ENCODE data around the gene SLC22A7.

SLC22A7 gene

DNA sequence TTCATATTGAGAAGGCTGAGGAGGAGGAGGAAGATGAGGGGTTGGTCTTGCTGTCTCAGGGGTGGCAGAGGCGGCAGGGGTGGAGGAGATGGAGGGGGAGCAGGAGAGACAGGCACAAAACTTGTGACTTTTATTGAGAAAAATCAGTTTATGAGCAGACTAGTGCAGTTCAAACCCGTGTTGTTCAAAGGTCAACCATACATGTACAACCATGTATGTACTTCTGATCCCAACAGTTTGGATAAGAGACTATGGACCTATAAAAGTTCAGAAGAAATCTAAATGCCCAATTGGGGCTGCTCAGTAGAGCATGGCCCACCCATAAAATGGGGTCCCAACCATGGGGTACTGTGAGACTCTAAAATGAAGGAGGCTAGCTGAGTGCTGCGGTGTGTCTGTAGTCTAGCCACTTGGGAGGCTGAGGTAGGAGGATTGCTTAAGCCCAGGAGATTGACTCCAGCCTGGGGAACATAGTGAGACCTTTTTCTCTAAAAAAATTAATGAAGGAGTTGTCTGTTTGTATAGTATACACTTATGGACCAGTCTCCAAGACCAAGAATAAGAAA, 7.6 kb upstream of the SLC22A7 start:
- TF ChIP-seq ZNF565 (CRISPR knock-in tag; conservative IDR thresholded peaks at IDR 0.05; ENCODE audit: low read depth) (no peak), TOX (CRISPR knock-in tag; IDR thresholded peaks at IDR 0.05; ENCODE audit: borderline replicate concordance) (no peak), RARB (CRISPR knock-in tag; IDR thresholded peaks at IDR 0.05) (no peak), ZNF8 (CRISPR knock-in tag; IDR thresholded peaks at IDR 0.05) (no peak), CSDC2 (CRISPR knock-in tag; IDR thresholded peaks at IDR 0.05) (no peak), ZFP3 (CRISPR knock-in tag; IDR thresholded peaks at IDR 0.05) (no peak), ISL1 (CRISPR knock-in tag; IDR thresholded peaks at IDR 0.05) (no peak), BACH2 (CRISPR knock-in tag; IDR thresholded peaks at IDR 0.05; ENCODE audit: borderline replicate concordance) (no peak), ARNTL (CRISPR knock-in tag; IDR thresholded peaks at IDR 0.05; ENCODE audit: borderline replicate concordance, low read depth) (no peak), SNAI2 (CRISPR knock-in tag; IDR thresholded peaks at IDR 0.05) (no peak), CREB5 (CRISPR knock-in tag; IDR thresholded peaks at IDR 0.05; ENCODE audit: low read depth) (no peak)
- no peak for ATAC-seq

- TF ChIP-seq GLIS3 (CRISPR knock-in tag; IDR thresholded peaks at IDR 0.05) (no peak), PPARA (CRISPR knock-in tag; IDR thresholded peaks at IDR 0.05; ENCODE audit: borderline replicate concordance) (no peak), ZNF565 (CRISPR knock-in tag; conservative IDR thresholded peaks at IDR 0.05; ENCODE audit: low read depth) (no peak), TOX (CRISPR knock-in tag; IDR thresholded peaks at IDR 0.05; ENCODE audit: borderline replicate concordance) (no peak), OSR1 (CRISPR knock-in tag; IDR thresholded peaks at IDR 0.05) (no peak), ZFP3 (CRISPR knock-in tag; IDR thresholded peaks at IDR 0.05) (no peak), CSRNP3 (CRISPR knock-in tag; IDR thresholded peaks at IDR 0.05) (no peak), ISL1 (CRISPR knock-in tag; IDR thresholded peaks at IDR 0.05) (no peak), BACH2 (CRISPR knock-in tag; IDR thresholded peaks at IDR 0.05; ENCODE audit: borderline replicate concordance) (no peak), ZNF8 (CRISPR knock-in tag; IDR thresholded peaks at IDR 0.05) (no peak), ZNF70 (CRISPR knock-in tag; IDR thresholded peaks at IDR 0.05) (no peak), ZC3H10 (CRISPR knock-in tag; IDR thresholded peaks at IDR 0.05) (no peak)
- TF ChIP-seq, protein P1, sequence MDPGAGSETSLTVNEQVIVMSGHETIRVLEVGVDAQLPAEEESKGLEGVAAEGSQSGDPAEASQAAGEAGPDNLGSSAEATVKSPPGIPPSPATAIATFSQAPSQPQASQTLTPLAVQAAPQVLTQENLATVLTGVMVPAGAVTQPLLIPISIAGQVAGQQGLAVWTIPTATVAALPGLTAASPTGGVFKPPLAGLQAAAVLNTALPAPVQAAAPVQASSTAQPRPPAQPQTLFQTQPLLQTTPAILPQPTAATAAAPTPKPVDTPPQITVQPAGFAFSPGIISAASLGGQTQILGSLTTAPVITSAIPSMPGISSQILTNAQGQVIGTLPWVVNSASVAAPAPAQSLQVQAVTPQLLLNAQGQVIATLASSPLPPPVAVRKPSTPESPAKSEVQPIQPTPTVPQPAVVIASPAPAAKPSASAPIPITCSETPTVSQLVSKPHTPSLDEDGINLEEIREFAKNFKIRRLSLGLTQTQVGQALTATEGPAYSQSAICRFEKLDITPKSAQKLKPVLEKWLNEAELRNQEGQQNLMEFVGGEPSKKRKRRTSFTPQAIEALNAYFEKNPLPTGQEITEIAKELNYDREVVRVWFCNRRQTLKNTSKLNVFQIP (CRISPR knock-in tag; IDR thresholded peaks at IDR 0.05; ENCODE audit: borderline replicate concordance, low read depth), result no peak
- no peak for ATAC-seq
Observed at GRCh38 chr6:43290905-43291355, 7.1 kb upstream of the SLC22A7 start.

DNA sequence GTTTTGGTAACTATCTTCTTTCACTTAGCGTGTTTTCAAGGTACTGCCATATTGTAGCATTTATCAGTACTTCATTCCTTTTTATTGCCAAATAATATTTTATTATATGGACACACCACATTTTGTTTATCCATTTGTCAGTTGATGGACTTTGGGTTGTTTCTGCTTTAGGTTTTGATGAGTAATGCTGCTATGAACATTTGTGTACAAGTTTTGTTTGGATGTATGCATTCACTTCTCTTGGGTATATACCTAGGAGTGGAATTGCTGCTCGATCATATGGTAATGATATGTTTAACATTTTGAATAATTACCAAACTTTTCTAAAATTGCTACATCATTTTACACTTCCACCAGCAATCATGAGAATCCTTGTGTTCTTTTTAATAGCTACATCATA, 6.4 kb upstream of the SLC22A7 start:
- TF ChIP-seq ZNF565 (CRISPR knock-in tag; conservative IDR thresholded peaks at IDR 0.05; ENCODE audit: low read depth) (no peak), ZFP3 (CRISPR knock-in tag; IDR thresholded peaks at IDR 0.05) (no peak), GLIS3 (CRISPR knock-in tag; IDR thresholded peaks at IDR 0.05) (no peak), SNAI2 (CRISPR knock-in tag; IDR thresholded peaks at IDR 0.05) (no peak), OSR1 (CRISPR knock-in tag; IDR thresholded peaks at IDR 0.05) (no peak), ZFP30 (CRISPR knock-in tag; IDR thresholded peaks at IDR 0.05) (no peak), CSDC2 (CRISPR knock-in tag; IDR thresholded peaks at IDR 0.05) (no peak), BACH2 (CRISPR knock-in tag; IDR thresholded peaks at IDR 0.05; ENCODE audit: borderline replicate concordance) (no peak), ZNF70 (CRISPR knock-in tag; IDR thresholded peaks at IDR 0.05) (no peak), ZC3H10 (CRISPR knock-in tag; IDR thresholded peaks at IDR 0.05) (no peak), RARB (CRISPR knock-in tag; IDR thresholded peaks at IDR 0.05) (no peak), PATZ1 (CRISPR knock-in tag; IDR thresholded peaks at IDR 0.05; ENCODE audit: borderline replicate concordance) (no peak), ESRRG (CRISPR knock-in tag; IDR thresholded peaks at IDR 0.05) (no peak)
- TF ChIP-seq, protein P2, sequence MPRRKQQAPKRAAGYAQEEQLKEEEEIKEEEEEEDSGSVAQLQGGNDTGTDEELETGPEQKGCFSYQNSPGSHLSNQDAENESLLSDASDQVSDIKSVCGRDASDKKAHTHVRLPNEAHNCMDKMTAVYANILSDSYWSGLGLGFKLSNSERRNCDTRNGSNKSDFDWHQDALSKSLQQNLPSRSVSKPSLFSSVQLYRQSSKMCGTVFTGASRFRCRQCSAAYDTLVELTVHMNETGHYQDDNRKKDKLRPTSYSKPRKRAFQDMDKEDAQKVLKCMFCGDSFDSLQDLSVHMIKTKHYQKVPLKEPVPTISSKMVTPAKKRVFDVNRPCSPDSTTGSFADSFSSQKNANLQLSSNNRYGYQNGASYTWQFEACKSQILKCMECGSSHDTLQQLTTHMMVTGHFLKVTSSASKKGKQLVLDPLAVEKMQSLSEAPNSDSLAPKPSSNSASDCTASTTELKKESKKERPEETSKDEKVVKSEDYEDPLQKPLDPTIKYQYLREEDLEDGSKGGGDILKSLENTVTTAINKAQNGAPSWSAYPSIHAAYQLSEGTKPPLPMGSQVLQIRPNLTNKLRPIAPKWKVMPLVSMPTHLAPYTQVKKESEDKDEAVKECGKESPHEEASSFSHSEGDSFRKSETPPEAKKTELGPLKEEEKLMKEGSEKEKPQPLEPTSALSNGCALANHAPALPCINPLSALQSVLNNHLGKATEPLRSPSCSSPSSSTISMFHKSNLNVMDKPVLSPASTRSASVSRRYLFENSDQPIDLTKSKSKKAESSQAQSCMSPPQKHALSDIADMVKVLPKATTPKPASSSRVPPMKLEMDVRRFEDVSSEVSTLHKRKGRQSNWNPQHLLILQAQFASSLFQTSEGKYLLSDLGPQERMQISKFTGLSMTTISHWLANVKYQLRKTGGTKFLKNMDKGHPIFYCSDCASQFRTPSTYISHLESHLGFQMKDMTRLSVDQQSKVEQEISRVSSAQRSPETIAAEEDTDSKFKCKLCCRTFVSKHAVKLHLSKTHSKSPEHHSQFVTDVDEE (CRISPR knock-in tag; IDR thresholded peaks at IDR 0.05), result no peak
- TF ChIP-seq, protein P1 (CRISPR knock-in tag; IDR thresholded peaks at IDR 0.05; ENCODE audit: borderline replicate concordance, low read depth), result no peak
- ATAC-seq, result no peak

Measured in SK-N-SH treated with all-trans-retinoic acid at 6 μM for 48 hours (cell line).